HG02943 (cell line): ENCODE measurements around the gene MMRN2.
"Not testable (repeated sequence)": the region's sequence is repeated elsewhere in the genome, so short reads cannot be mapped to it uniquely, and the experiment has no call there.

Experiments
- ATAC-seq: cut with Tn5 transposase; IDR thresholded peaks from one replicate; pipeline ENCODE4 v1.9.1; 2021; ENCODE audit warnings: mild to moderate bottlenecking, low read depth, moderate library complexity; ENCODE audit not compliant: unreplicated experiment

Gene MMRN2, protein sequence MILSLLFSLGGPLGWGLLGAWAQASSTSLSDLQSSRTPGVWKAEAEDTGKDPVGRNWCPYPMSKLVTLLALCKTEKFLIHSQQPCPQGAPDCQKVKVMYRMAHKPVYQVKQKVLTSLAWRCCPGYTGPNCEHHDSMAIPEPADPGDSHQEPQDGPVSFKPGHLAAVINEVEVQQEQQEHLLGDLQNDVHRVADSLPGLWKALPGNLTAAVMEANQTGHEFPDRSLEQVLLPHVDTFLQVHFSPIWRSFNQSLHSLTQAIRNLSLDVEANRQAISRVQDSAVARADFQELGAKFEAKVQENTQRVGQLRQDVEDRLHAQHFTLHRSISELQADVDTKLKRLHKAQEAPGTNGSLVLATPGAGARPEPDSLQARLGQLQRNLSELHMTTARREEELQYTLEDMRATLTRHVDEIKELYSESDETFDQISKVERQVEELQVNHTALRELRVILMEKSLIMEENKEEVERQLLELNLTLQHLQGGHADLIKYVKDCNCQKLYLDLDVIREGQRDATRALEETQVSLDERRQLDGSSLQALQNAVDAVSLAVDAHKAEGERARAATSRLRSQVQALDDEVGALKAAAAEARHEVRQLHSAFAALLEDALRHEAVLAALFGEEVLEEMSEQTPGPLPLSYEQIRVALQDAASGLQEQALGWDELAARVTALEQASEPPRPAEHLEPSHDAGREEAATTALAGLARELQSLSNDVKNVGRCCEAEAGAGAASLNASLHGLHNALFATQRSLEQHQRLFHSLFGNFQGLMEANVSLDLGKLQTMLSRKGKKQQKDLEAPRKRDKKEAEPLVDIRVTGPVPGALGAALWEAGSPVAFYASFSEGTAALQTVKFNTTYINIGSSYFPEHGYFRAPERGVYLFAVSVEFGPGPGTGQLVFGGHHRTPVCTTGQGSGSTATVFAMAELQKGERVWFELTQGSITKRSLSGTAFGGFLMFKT

GRCh38 chr10:86957471-86958115 lies at the start of gene MMRN2:
Gene MMRN2, minus strand, starts transcription at chr10:86957615. Its CDS starts 74 bp downstream, at chr10:86957541.
- ATAC-seq, result no peak

DNA sequence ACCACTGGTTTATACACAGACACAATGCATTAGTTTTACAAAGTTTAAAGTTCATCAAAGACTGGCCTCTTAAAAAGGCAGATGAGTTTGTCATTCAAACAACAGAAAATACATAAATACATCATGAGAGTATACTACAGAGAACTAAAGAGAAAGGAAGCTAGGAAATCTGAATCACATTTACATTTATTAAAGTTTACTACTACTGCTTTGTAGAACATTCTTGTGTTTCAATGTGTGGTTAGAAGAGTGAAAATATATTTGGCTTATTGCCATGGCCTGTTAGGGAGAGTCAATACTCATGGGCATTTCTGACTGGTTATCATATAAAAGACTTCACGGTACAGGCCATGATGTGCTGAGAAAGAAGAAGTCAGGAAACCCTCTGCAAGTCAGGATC lies 49.7 kb upstream of the MMRN2 start:
- ATAC-seq, result not testable (repeated sequence)

GRCh38 chr10:87000491-87000890 lies 43.1 kb upstream of the MMRN2 start:
- no peak for ATAC-seq

DNA sequence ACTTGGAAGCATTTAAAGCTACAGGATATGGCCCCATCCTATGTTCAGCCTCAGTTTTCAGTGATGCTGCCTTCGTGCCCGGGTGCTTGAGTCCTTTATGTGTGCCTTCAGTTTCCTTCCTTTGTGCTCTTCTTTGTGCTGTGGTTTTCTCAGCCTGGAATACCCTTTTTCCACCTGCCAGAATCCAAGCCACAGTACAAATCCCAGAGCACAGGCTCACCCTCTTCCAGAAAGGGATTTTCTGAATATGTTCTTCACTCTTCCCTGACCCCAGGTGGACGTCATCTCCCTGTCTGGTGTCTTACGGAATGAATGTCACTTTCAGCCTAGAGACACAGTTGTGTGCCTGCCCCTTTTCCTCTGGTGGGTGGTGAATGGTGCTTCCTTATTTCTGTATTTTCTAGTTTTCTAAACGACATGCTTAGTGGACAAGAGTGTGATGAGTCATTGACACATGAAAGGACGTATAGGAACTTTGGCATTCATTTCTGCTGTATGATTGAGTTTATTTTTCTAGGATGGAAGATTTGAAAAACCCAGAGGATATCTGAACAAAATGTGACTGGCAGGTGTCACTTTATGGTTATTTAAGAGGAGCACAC lies 42.5 kb upstream of the MMRN2 start:
- ATAC-seq, result not testable (repeated sequence)

GRCh38 chr10:86992929-86993328 lies 35.5 kb upstream of the MMRN2 start:
- ATAC-seq, result no peak

DNA sequence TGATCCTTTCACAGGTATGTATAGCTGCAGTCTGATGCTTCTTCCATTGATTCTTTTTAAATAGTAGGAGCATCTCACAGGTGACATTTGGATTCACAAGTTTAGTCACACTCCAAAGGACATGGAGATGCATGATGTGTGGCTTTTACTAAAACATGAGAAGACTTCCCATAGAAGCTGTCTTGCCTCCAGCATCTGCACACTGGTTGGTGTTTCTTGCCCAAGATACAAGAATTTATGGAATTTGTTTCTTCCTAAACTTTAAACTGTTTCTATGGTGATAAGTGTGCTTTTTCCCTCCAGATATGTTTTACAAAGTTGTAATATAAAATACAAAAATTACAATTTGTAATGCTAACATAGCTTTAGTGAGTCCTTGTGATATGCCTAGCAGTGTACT lies 35.0 kb upstream of the MMRN2 start:
- ATAC-seq, result no peak

- ATAC-seq, result not testable (repeated sequence)
Measured at GRCh38 chr10:86991362-86991761, 33.9 kb upstream of the MMRN2 start.

- ATAC-seq, result no peak
Measured at GRCh38 chr10:86988520-86988919, 31.1 kb upstream of the MMRN2 start.

- not testable (repeated sequence) for ATAC-seq
Measured at GRCh38 chr10:86984498-86984897, 27.1 kb upstream of the MMRN2 start.

DNA sequence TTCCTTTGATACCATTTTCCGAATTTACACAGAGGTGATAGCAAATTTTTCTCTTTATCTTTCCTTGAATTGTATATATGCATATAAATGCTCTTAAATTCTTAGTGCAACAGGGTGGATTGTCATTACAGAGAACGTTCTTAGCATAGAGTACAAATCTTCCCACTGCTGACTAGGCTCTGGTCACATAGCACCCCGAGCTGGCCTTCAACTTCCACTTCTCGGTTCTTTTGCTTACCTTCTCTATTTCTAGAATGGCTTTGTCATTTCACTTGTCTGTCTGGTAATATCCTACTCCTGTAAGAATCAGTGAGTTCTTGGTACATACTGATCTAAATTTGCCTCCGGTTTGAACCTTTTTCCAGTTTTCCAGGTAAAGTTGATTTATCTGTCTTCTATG lies 24.3 kb upstream of the MMRN2 start:
- ATAC-seq, result no peak

GRCh38 chr10:86981020-86981419 lies 23.6 kb upstream of the MMRN2 start:
- ATAC-seq, result not testable (repeated sequence)

- ATAC-seq, result no peak
Measured at GRCh38 chr10:86979977-86980448, 22.6 kb upstream of the MMRN2 start.

DNA sequence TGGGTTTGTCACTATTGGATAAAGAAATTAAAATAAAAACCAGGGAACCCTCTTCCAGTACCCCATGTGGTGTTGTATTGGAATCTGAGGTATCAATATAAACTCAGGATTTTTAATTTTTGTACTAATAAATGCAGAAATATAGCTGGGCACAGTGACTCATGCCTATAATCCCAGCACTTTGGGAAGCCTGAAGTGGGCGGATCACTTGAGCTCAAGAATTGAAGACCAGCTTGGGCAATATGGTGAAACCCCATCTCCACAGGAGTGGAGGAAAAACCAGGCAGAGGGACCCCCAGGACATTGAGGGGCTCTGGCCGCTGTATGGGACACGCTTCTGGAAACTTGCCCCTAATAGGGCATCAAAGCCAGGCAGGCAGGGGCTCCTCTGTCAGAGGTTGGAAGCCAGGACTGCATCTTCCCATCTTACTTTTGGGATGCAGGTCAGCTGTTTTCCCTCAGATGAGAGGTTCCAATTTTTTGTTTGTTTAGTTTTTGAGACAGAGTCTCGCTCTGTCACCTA lies 21.9 kb upstream of the MMRN2 start:
- no peak for ATAC-seq

GRCh38 chr10:86978457-86978856 lies 21.0 kb upstream of the MMRN2 start:
- ATAC-seq, result not testable (repeated sequence)

DNA sequence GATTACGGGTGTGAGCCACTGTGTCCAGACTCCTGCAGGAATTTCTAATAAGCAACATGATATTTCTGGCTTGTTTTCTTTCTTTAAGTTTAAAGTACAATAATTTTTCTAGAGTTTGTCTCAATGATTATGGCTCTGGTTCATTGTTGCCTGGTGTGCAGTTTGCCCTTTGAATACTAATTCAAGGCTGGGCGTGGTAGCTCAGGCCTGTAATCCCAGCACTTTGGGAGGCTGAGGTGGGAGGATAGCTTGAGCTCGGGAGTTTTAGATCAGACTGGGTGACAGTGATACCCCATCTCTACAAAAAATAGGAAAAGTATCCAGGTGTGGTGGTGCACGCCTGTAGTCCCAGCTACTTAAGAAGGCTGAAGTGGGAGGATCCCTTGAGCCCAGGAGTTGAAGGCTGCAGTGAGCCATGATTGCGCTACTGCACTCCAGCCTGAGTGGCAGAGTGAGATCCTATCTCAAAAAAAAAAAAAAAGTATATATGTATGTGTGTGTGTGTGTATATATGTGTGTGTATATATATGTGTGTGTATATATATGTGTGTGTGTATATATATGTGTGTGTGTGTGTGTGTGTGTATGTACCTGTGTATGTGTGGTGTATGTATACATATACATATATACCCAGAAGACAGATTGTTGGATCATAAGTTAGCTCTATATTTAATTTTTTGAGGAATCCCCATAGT lies 19.1 kb upstream of the MMRN2 start:
- no peak for ATAC-seq

DNA sequence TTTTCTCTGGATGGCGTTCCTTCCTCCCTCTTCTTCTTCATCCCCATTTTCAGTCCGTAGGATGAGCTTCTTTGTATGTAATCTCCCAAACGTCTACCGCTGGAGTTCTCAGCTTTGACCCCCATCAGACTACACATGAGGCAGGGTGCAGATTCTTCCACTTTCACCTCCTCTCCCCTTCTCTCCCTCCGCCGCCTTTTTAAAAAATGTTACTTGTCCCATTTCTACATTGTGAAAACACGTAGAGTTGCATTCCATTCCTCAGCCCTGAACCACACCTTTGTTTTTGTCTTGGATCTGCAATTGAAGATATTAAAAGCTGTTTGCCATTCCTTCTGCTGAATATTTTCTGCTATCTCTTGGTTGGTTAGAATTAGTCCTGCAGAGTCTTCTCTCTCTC lies 17.1 kb upstream of the MMRN2 start:
- ATAC-seq, result no peak

DNA sequence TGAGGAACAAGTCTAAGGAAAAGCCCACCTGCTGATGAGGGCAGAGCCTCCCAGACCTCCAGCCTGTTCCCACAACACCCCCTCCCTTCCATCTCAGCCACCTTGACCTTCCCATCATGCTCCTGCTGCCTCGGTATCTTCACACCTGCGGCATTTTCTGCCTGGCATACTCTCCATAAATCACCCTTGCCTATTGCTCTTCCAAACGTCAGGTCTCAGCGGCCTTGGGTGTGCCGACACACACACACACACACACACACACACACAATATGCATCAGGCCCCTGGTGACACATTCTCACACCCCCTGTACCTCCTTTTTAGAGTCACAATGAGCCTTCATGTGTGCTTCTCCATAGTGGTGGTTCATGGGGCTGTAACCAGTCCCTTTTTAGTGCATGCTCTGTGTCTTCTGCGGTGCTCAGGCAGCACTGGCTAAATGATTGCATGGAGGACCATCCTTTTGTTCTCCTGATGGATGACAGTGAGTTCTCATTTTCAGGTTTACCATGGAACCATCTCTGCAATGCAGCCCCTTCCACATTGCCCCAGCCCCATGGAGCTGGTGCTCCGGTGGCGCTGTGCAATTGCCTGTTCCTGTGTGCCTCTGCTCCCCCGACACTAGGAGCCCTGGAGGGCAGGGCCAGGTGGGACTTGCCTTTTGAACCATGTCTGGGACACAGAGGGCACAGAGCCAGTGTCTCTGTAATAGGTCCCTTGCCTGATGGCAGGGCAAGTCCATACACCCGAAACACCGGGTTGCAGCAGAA lies 15.4 kb upstream of the MMRN2 start:
- ATAC-seq, result no peak

DNA sequence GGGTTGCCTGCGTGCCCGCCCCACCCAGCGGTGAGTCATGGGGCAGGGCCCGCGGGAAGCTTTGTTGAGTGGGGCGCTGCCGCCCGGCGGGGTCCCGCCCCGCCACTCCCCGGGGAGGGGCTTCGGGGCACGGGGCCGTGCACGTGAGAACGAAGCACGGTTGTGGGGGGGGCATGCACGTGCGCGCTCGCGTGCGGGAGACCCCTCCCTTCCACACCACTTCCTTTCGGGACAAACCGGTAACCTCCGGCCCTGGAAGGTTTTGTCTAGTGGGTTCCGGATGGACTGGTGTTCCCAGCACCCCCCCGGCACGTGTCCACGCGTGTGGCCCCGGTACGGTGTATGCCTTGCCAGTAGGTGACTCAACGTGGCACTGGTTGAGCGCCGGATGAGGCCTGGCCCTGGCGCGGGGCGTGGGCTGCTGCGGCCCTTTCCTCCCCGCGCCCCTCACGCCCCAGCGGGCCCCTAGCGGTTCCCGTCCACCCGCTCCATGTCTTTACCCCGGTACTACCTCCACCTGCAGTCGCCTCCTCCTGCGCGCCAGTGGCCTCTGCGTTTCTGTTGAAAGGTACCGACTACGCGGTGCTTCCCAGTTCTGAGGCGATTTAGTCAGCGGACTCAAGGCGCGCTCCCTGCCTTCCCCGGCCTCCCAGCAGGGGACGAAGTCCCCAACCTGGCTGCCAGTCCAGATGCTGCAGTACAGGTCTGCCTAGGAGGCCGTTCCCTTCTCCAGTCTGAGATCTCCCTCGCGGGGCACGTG lies 14.0 kb upstream of the MMRN2 start:
- peak; percentile 70 for ATAC-seq
